Endothelial cell of umbilical vein (primary cell): ENCODE data around the gene FAM53B. TPM values are rescaled to one million over a fixed set of nuclear protein-coding genes. Genes with fewer than 3 reads are reported as not detected.

ENCODE experiments used
- BruUV-seq: library from RNA; stranded (reverse); fragments of 400-500 nt; replicated peaks from 2 replicates; lab custom pipeline; 2021; lab: Mats Ljungman, UMichigan
- CTCF ChIA-PET: fragments of 300-600, 350-600 bp; sonication (Branson Sonifier 250); formaldehyde crosslinking; loops from one replicate; lab custom pipeline; 2021; ENCODE audit warnings: antibody characterized with exemption, inconsistent platforms; lab: Charles Lee
- POLR2A ChIA-PET: fragments of 300-600, 350-600 bp; sonication (Branson Sonifier 250); formaldehyde crosslinking; loops from one replicate; lab custom pipeline; 2021; ENCODE audit warnings: antibody characterized with exemption, inconsistent platforms; lab: Charles Lee
- DNase-seq: peaks from one replicate; pipeline ENCODE4 v3.0.0-alpha.2; 2011; ENCODE audit warnings: low read depth, low spot score
- FAIRE-seq: peaks from 2 replicates; lab custom pipeline; 2011; peaks lifted over from hg19 to GRCh38; lab: Jason Lieb, UNC
- H2AFZ ChIP-seq: 2 replicates; pipeline ENCODE4 v1.6.0; 2012; ENCODE audit warnings: low read depth, low read length, control low read depth, inconsistent platforms
- H3K27ac ChIP-seq: 2 replicates; pipeline ENCODE4 v1.5.1; 2011; ENCODE audit warnings: low read depth, mild to moderate bottlenecking, control low read depth, low read length, moderate library complexity; ENCODE audit not compliant: insufficient read depth
- H3K27me3 ChIP-seq, 2 experiments: 2 replicates each; pipeline versions ENCODE4 v1.6.0 to v1.6.1; 2011; ENCODE audit warnings: low read length in 2 of 2, mixed read lengths in 1 of 2; ENCODE audit not compliant: control insufficient read depth in 2 of 2, insufficient read depth in 2 of 2
- H3K36me3 ChIP-seq, 2 experiments: 2 replicates in 1 of 2; 3 replicates in 1 of 2; pipeline ENCODE4 v1.5.1; 2011; ENCODE audit warnings: low read length in 2 of 2, mild to moderate bottlenecking in 1 of 2, moderate library complexity in 1 of 2; ENCODE audit not compliant: control insufficient read depth in 2 of 2, insufficient read depth in 2 of 2; ENCODE audit errors: extremely low read depth in 1 of 2
- H3K4me1 ChIP-seq: 3 replicates; pipeline ENCODE4 v1.5.1; 2011; ENCODE audit warnings: mild to moderate bottlenecking, low read length; ENCODE audit not compliant: control insufficient read depth, insufficient read depth; ENCODE audit errors: extremely low read depth
- H3K4me2 ChIP-seq: 2 replicates; pipeline ENCODE4 v1.6.1; 2011; ENCODE audit warnings: low read length, control low read depth, mixed read lengths; ENCODE audit not compliant: insufficient read depth
- H3K4me3 ChIP-seq, 3 experiments: fragments of 200-600 bp in 1 of 3; sonication (generic), shearing (Covaris generic) in 1 of 3; replicated peaks in 1 of 3; 2 replicates each; pipeline ENCODE4 v1.5.1; 2011 to 2016; ENCODE audit warnings: control low read depth in 3 of 3, low read length in 3 of 3, mild to moderate bottlenecking in 2 of 3, inconsistent platforms in 1 of 3, low read depth in 1 of 3, moderate library complexity in 1 of 3; ENCODE audit not compliant: insufficient read depth in 1 of 3
- H3K79me2 ChIP-seq: 2 replicates; pipeline ENCODE4 v1.6.0; 2012; ENCODE audit warnings: low read length, inconsistent platforms; ENCODE audit not compliant: control insufficient read depth, insufficient read depth
- H3K9ac ChIP-seq: replicated peaks from 2 replicates; pipeline ENCODE3; 2011; ENCODE audit warnings: low read length, control low read depth; ENCODE audit not compliant: insufficient read depth; ENCODE audit errors: extremely low read depth
- H3K9me1 ChIP-seq: replicated peaks from 3 replicates; pipeline ENCODE4 v1.6.0; 2011; ENCODE audit warnings: mild to moderate bottlenecking, low read length; ENCODE audit not compliant: control insufficient read depth, insufficient read depth; ENCODE audit errors: extremely low read depth
- H3K9me3 ChIP-seq: replicated peaks from 2 replicates; pipeline ENCODE4 v1.5.1; 2012; ENCODE audit warnings: low read length, inconsistent platforms; ENCODE audit not compliant: control insufficient read depth, insufficient read depth
- H4K20me1 ChIP-seq: replicated peaks from 2 replicates; pipeline ENCODE3; 2011; ENCODE audit warnings: mild to moderate bottlenecking, low read length; ENCODE audit not compliant: control insufficient read depth, insufficient read depth; ENCODE audit errors: extremely low read depth
- CTCF ChIP-seq, 2 donors: IDR thresholded peaks; 1 replicate in 1 of 2; 2 replicates in 1 of 2; pipeline ENCODE4 v1.5.1; 2011; ENCODE audit warnings: low read length in 2 of 2, mild to moderate bottlenecking in 2 of 2, moderate library complexity in 2 of 2, control low read depth in 1 of 2, inconsistent platforms in 1 of 2, low read depth in 1 of 2; ENCODE audit not compliant: insufficient read depth in 1 of 2; ENCODE audit errors: extremely low read depth in 1 of 2
- EZH2 ChIP-seq: IDR thresholded peaks from 2 replicates; pipeline ENCODE4 v1.6.1; 2012; ENCODE audit warnings: borderline replicate concordance, low read depth, mild to moderate bottlenecking, moderate library complexity, low read length, inconsistent platforms; ENCODE audit not compliant: severe bottlenecking
- FOS ChIP-seq: IDR thresholded peaks from 2 replicates; pipeline ENCODE4 v1.6.1; 2011; ENCODE audit warnings: mild to moderate bottlenecking, low read length, moderate library complexity, borderline replicate concordance; ENCODE audit not compliant: insufficient read depth
- GATA2 ChIP-seq: IDR thresholded peaks from 2 replicates; pipeline ENCODE4 v1.7.0; 2011; ENCODE audit warnings: low read depth, mild to moderate bottlenecking, moderate library complexity, mixed read lengths, low read length; ENCODE audit not compliant: insufficient read length, insufficient read depth
- JUN ChIP-seq: IDR thresholded peaks from 2 replicates; pipeline ENCODE4 v1.6.1; 2011; ENCODE audit warnings: borderline replicate concordance, low read depth; ENCODE audit not compliant: insufficient read length, insufficient read depth
- MAX ChIP-seq: IDR thresholded peaks from 2 replicates; pipeline ENCODE4 v1.6.1; 2011; ENCODE audit not compliant: insufficient read depth, insufficient read length
- MYC ChIP-seq: IDR thresholded peaks from one replicate; pipeline ENCODE4 v1.6.1; 2011; ENCODE audit warnings: mild to moderate bottlenecking, low read depth, low read length
- POLR2A ChIP-seq: IDR thresholded peaks from 2 replicates; pipeline ENCODE4 v1.6.1; 2012; ENCODE audit warnings: low read depth, mild to moderate bottlenecking, control low read depth, low read length
- POLR2AphosphoS5 ChIP-seq: IDR thresholded peaks from 2 replicates; pipeline ENCODE4 v1.6.1; 2012; ENCODE audit warnings: low read depth, mild to moderate bottlenecking, control low read depth, low read length, moderate library complexity; ENCODE audit not compliant: insufficient read depth
- dilution Hi-C: fragments of 300-500 bp; cut with MboI; formaldehyde crosslinking; loops from one replicate; pipeline ENCODE4 v1.15.0; 2019; ENCODE audit warnings: low sequenced_read_pairs; ENCODE audit not compliant: extremely low pct_ligation_motif_present
- intact Hi-C: fragments of 100-400 bp; cut with micrococcal nuclease; formaldehyde crosslinking; loops from one replicate; pipeline ENCODE4 v1.10.0; 2022
- polyA plus RNA-seq, 4 experiments: library from polyadenylated mRNA; depleted of rRNA in 3 of 4; stranded (reverse) in 3 of 4; unstranded in 1 of 4; fragments of >200 nt; gene quantifications; 2 replicates each; pipeline versions ENCODE4 v1.2.1 to v1.2.3, GENCODE V29; 2011 to 2012; ENCODE audit warnings: missing spikeins in 1 of 4
- total RNA-seq: library from RNA; stranded (reverse); gene quantifications from 2 replicates; pipeline ENCODE4 v1.2.3, GENCODE V29; 2021

Gene FAM53B
- total and polyA plus RNA-seq, 2 donors (not counting 3 experiments of a cell fraction or from before 2014, with no cell fraction given): 8.5 to 21.1 TPM

GRCh38 chr10:124651402-124651891 is 92.7 kb downstream of the FAM53B start:
- Histone ChIP-seq H3K4me1 (peaks cover 28% of the 10 kb centered on the region), H3K27ac (no peak overlapping the region), H3K79me2 (peaks cover 4% of the 10 kb centered on the region), H3K9ac (no peak overlapping the region), H3K36me3 (no peaks in the 10 kb centered on the region), H2AFZ (no peak overlapping the region), H3K9me3 (no peaks in the 10 kb centered on the region), H3K27me3 (no peaks in the 10 kb centered on the region), H3K4me2 (no peak overlapping the region), H4K20me1 (no peaks in the 10 kb centered on the region), H3K4me3 (no peak overlapping the region), H3K9me1 (no peaks in the 10 kb centered on the region)
- ChIA-PET POLR2A (no interaction called here), CTCF (interaction anchor here (1.5 kb wide), 1 partner anchor 90 kb away, joined by 5 read pairs; no protein-coding TSS in a partner anchor)
- intact Hi-C loops (no loop called here), dilution Hi-C loops (no loop called here)
- TF ChIP-seq GATA2: no peak
- no peak for TF ChIP-seq JUN
- TF ChIP-seq POLR2AphosphoS5: no peak
- no peak for TF ChIP-seq EZH2
- no peak for TF ChIP-seq FOS
- TF ChIP-seq MAX: no peak
- BruUV-seq: no TSS peak
- DNase-seq (no peak), FAIRE-seq (no peak)

- Histone ChIP-seq H3K4me2 (no peak overlapping the region), H3K27ac (no peak overlapping the region), H3K9me3 (no peaks in the 10 kb centered on the region), H3K79me2 (peaks cover 4% of the 10 kb centered on the region), H3K9ac (no peak overlapping the region), H3K4me3 (no peak overlapping the region), H3K36me3 (no peaks in the 10 kb centered on the region), H3K4me1 (peaks cover 33% of the 10 kb centered on the region), H4K20me1 (no peaks in the 10 kb centered on the region), H3K9me1 (no peaks in the 10 kb centered on the region), H2AFZ (no peak overlapping the region), H3K27me3 (no peaks in the 10 kb centered on the region)
- ChIA-PET CTCF (interaction anchor here (1.5 kb wide), 1 partner anchor 90 kb away, joined by 5 read pairs; no protein-coding TSS in a partner anchor), POLR2A (no interaction called here)
- dilution Hi-C loops (no loop called here), intact Hi-C loops (no loop called here)
- BruUV-seq: no TSS peak
- DNase-seq: no peak
- FAIRE-seq: no peak
- TF ChIP-seq POLR2AphosphoS5 (no peak), MYC (no peak), EZH2 (no peak), POLR2A (no peak), CTCF (IDR thresholded peaks at IDR 0.05; ENCODE audit: extremely low read depth in 1 of 2, insufficient read depth in 1 of 2, low read depth in 1 of 2, low read length in 2 of 2) (no peak), MAX (no peak), GATA2 (no peak), FOS (no peak), JUN (no peak)
These were observed 93.3 kb downstream of the FAM53B start for GRCh38 chr10:124650820-124651401.
